GM18519 (cell line): Measurements from ENCODE around the gene GAL3ST2.
"Not testable (repeated sequence)": the region's sequence is repeated elsewhere in the genome, so short reads cannot be mapped to it uniquely, and the experiment has no call there.

Source experiments
- ATAC-seq: cut with Tn5 transposase; IDR thresholded peaks from one replicate; pipeline ENCODE4 v1.9.1; 2021; ENCODE audit warnings: mild to moderate bottlenecking, moderate library complexity; ENCODE audit not compliant: unreplicated experiment, low FRiP score

GAL3ST2 gene

DNA sequence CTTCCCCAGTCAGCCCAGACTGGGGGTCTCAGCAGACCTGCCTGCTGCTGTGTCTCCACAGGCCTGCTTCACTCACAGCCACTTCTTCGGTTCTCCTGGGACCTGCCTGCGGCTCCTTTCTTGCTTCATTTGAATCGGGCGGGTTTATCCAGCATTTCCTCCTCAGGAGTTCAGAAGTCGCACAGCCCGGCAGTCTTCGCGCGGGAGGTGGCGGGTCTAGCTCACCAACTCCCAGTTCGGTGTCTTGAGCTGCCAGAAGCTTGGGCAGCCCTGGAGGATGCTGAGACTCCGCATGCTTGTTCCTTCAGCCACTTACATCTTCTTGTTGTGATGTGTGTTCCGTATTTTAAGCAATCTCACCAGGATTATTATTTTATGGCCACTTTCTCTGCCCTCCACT lies 31.3 kb upstream of the GAL3ST2 start:
- no peak for ATAC-seq

DNA sequence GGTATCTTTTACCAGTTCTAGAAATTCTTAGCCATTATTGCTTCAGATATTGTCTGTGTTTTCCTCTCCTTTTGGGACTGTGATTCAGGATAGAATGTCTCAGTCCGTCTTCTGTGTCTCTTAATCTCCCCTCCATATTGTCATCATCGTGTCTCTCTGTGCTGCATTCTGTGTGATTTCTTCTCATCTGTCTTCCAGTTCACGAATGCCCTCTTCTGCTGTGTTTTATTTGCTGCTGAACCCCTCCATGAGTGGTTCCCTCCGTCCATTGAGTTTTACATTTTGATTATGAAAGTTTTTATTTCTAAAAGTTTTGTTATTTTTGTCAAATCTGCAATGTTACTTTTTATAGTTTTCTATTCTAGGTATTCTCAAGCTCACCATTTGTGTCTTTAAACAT lies 30.5 kb upstream of the GAL3ST2 start:
- ATAC-seq = no peak

DNA sequence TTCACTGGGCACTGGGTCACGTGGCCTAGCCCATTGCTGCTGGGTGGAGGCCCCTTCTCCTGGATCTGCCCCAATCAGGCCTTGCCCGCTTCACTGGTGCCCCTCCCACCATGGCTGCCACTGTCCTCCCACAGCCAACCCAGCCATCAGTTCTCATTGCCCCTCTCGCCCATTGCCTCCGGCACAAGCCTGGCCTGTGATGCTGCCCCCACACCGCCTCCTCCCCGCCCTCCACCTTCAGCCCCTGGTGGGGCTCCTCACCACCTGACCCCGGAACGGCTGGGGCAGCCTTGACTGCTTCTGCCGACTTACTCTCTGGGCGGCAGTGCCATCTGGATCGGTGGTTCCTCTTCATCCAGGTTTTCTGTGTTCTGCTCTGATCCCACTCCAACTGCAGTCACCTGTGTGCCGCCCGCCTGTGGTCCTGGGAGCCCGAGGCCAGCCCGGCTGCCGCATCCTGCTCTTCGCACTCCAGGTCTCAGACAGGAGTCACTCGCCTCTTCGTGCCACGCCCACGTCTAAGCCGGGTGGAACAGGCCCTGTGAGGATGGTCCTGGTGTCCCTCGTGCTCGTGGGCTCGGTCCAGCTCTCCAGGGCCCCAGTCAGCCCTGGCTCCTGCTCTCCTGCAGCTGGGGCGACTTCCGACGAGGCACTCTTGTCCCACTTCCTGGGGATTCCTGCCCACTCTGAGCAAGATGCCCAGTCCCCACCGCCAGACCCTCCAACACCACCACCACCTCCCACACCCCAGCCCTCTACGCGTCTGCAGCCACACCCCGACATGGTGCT lies 28.0 kb upstream of the GAL3ST2 start:
- no peak for ATAC-seq

DNA sequence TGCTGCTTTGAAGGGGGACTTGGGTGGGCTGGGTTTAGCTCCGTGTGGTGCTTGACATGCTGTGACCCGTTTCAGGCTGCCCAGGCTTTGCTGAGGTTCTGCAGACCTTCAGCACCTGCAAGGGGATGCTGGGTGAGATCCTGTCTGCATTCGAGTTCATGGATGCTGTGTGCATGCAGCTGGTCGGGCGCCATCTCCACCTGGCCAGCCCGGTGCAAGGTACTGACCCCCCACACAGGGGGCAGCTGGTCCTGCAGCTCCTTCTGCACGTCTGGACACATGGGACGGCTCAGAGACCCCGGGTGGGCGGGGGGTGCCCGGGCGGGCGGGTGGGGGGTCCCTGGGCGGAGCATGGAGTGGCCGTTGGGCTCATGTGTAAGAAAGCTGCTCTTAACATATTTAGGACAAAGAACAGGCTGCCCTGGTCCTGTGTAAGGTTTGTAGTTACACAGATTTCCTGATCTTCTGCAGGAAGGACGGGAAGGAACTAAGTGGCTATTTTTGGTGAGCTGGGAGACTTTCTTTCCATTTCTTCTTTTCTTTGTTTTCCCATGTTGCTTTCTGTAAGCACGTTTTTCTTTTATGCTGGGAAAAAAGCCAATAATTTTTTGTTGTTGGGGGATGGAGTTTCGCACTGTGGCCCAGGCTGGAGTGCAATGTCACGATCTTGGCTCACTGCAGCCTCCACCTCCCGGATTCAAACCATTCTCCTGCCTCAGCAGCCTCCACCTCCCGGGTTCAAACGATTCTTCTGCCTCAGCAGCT lies 26.4 kb upstream of the GAL3ST2 start:
- ATAC-seq = no peak

DNA sequence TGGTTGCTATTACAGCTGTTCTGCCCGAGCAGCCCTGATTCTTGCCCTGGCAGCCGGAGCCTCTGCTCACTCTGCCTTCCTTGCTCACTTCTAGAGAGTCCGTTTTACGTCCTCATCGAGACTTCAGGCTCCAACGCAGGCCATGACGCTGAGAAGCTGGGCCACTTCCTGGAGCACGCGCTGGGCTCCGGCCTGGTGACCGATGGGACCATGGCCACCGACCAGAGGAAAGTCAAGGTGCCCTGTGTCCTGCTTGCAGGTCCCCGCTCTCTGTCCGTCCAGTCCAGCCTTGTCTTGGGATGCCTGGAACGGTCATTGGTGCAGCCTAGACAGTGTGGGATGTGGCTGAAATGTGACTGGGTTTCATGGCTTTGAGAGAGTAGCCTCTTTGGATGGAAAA lies 25.5 kb upstream of the GAL3ST2 start:
- no peak for ATAC-seq

DNA sequence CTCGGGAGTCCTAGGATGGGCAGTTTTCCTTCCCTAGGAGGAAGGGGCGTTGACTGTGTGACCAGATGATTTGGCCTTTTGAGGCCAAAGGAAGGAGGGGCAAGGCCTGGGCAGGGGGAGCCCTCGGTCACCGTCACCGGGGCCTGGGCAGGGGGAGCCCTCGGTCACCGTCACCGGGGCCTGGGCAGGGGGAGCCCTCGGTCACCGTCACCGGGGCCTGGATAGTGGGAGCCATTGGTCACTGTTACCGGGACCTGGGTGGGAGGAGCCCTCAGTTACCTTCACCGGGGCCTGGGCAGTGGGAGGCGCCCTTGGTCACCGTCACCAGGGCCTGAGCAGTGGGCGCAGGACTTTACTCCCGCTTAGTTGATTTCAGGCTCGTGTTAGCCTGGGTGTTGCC lies 24.8 kb upstream of the GAL3ST2 start:
- ATAC-seq = no peak

DNA sequence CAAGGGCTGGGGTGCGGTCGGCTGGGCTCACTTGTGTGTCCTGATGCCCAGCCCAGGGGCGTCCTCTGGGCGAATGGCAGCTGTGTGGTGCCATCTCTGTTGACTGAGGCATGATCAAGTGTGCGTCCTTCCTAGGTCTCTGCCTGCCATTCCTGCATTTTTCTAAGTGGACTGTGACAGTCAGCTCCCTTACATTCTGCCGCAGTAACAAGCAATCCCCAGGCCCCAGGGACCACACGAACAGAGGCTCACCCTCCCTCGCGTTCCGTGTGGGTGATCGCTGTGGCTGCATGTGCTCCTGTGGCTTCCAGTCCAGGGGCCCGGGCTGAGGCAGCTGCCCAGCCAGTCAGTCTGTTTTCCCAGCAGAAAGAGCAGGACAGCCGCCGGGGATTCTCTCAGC lies 24.4 kb upstream of the GAL3ST2 start:
- no peak for ATAC-seq

DNA sequence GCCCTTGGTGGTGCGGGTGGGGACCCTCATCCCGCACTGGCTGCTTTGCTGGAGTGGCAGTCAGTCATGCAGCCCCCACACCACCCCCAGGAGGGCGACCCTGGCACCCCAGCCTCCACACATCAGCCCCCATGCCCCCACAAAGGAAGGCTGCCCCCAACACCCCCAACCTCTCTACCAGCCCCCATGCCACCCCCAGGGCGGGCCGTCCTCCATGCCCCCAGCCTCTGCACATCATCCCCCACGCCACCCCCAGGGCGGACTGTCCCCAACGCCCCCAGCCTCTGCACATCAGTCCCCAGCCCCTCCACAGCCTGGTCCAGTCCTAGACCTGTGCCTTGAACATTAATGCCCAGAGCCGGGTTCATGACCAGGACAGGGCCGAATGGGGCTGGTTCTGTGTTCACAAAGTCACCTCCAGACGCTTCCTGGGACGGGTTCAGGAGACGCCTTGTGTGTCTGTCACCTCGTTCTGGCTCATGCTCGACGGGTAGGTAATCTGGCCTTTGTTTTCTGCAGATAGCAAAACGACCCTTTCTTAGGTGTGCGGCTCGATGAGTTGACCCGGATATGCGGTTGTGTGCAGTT lies 23.8 kb upstream of the GAL3ST2 start:
- ATAC-seq = no peak

DNA sequence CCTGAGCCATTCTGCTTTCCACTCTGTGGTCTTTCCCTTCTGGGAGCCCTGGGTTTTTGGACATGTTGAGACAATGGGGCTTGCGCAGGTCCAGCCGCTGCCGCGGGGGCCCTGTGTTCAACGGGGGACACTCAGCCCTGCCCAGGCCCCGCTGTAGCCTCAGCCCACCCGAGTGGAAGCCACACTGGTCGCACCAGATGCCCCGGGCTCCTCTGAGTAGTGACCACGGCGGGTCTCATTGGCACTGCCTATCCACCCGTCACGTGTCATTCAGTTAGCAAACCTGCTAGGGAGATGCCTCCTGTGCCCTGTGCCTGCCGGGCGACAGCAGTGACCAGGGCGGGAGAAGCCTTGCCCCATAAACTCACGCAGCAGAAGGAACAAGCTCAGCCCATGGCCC lies 23.1 kb upstream of the GAL3ST2 start:
- ATAC-seq = no peak

DNA sequence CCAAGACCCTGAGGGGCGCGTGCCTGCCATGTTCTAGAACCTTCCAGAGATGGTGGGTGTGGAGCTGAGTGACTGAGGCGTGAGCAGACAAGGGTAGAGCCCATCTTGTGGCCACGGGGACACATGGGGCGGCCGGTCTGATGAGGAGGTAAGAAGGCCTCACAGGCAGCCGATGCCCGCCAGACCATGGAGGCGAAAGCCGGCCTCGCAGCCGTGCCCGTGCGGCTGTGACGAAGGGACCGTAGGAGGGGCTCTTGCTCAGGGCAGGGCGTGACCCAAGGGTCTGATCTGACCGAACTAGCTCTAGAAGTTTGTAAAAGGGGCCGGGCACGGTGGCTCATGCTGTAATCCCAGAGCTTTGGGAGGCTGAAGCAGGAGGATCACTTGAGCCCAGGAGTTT lies 22.6 kb upstream of the GAL3ST2 start:
- no peak for ATAC-seq

DNA sequence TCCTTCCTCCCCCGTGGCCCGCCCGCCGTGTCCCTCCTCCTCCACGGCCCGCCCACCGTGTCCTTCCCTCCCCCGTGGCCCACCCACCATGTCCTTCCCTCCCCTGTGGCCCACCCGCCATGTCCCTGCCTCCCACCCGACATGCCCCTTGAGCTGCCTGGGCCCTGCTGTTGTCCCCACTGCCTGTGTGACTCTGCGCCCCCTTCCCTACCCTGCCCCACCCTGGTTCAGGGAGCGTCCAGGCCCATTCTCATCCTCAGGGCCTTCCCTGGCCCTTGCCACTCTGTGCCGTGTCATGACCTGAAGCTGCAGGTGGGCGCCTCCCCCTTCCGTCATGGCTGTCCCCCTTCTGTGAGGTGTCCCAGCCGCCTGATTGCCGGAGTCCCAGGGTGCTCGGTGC lies 21.5 kb upstream of the GAL3ST2 start:
- ATAC-seq = no peak

DNA sequence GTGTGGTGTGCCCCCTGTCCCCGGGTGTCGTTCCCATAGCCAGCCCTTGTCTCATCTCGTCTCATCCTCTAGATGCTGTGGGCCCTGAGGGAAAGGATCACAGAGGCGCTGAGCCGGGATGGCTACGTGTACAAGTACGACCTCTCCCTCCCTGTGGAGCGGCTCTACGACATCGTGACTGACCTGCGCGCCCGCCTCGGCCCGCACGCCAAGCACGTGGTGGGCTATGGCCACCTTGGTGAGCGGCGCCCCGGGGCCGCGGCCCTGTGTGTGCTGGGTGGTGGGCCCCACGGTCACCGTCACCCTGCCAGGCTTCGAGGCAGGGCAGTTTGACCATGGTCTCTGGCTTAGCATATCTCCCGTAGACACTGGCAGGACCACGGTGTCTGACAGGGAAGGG lies 20.8 kb upstream of the GAL3ST2 start:
- no peak for ATAC-seq

DNA sequence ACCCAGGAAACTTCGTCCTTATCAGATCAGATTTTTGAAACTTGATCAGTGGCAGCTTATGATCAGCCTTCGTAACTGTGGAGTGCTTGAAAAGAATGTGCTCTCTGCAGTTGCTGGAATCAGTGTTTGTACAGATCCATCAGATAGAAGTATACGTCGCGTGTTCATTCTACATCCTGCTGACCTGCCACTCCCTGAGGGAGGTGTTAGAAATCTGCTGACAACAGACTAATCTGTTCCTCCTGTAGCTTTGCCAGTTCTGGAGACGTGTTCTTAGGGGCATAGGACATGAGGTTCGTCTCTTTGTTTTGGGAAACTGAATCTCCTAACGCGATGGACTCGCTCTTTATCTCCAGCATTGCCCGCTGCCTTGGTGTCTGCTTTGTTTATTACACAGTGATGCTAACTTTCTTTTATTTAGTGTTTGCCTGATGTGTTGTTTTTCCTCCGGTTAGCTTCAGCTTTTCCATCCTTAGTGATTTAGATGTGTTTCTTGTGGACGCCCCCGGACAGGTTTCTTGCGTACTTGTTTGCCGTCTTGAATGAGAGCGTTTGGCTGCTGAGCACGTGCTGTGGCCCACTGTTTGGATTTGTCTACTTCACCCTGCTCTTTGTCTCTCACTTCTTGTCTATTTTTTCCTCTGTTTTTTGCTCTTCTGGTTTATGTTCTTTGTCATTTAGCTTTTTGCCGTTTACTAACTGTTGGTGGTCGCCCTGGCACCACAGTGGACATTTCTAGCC lies 17.4 kb upstream of the GAL3ST2 start:
- no peak for ATAC-seq

DNA sequence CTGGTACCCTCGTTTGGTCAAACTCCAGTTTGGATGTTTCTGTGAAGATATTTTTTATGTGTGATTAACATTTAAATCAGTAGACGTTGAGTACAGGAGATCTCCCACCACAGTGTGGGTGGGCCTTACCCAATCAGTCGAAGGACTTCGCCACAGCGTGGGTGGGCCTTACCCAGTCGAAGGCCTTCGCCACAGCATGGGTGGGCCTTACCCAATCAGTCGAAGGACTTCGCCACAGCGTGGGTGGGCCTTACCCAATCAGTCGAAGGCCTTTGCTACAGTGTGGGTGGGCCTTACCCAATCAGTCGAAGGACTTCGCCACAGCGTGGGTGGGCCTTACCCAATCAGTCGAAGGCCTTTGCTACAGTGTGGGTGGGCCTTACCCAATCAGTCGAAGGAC lies 16.7 kb upstream of the GAL3ST2 start:
- ATAC-seq = not testable (repeated sequence)

DNA sequence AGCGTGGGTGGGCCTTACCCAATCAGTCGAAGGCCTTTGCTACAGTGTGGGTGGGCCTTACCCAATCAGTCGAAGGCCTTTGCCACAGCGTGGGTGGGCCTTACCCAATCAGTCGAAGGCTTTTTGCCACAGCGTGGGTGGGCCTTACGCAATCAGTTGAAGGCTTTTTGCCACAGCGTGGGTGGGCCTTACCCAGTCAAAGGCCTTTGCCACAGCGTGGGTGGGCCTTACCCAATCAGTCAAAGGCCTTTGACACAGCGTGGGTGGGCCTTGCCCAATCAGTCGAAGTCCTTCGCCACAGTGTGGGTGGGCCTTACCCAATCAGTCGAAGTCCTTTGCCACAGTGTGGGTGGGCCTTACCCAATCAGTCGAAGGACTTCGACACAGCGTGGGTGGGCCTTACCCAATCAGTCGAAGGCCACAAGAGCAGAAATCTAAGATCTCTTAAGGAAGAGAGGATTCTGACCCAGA lies 16.3 kb upstream of the GAL3ST2 start:
- ATAC-seq = no peak

DNA sequence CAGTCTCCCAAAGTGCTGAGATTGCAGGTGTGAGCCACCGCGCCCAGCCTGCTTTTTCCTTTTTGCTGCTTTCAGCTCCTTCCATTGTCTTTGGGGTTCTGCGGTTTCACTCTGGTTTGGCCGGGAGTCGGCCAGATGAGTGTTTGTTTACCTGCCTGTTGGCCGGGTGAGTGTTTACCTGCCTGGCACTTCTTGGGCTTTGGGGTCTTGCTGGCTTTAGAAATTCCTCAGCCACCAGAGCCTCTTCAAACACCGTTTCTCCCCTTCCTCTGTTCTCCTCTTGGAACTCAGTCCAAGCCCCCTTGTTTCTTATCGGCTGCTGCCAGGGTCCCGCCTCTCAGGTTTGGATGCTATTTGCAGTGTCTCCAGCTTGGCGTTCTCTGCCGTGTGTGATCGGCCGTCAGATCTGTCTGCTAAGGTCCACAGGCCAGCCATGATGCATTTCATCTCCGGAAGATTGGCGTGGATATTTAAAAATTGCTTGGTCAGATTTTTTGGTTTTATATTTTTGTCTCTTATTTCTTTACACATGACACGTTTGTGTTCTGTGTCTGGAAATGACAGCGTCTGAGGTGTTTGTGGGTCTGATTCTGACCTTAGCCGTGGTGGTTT lies 14.2 kb upstream of the GAL3ST2 start:
- no peak for ATAC-seq

DNA sequence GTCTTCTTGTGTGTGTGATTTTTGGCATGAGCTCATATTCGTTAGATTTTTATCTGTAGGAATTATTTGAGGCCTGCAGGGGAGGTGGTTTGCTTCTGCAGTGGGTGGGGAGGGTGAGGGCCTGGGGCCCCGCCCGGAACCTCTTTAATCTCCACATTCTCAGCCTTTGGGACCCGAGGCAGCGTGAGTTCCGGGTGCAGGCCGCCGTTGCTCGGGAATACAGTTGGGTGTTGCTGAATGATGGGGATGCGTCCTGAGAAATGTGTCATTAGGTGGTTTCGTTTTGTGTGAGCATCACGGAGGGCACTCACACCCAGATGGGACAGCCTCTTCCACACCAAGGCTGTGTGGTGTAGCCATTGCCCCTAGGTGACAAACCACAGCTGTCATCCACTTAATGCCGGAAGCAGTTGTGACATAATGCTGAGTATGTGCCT lies 13.7 kb upstream of the GAL3ST2 start:
- no peak for ATAC-seq

DNA sequence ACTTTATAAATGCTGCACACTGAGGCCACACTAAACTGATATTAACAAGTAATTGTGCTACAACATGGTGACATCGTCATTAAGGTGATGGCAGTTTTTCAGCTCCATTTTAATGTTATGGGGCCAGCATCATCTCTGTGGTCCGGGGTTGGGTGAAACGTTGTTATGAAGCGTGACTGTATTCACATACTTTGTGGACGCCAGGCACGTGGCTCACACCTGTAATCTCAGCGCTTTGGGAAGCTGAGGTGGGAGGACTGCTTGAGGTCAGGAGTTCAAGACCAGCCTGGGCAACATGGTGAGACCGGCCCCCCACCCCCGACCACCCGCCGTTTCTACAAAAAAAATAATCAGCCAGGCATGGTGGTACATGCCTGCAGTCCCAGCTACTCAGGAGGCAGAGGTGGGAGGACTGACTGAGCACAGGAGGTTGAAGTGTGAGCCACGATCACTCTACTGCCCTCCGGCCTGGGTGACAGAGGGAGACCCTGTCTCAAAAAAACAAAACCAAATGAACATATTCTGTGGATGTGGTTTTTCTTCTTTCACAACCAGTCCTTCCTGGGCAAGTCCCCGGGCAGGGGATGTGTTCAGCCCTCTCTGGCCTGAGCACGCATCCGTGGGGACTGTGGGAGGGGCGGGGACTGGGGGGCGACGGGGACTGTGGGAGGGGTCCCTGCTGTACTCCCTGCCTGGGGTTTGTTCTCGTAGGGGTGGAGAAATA lies 12.9 kb upstream of the GAL3ST2 start:
- ATAC-seq = no peak

DNA sequence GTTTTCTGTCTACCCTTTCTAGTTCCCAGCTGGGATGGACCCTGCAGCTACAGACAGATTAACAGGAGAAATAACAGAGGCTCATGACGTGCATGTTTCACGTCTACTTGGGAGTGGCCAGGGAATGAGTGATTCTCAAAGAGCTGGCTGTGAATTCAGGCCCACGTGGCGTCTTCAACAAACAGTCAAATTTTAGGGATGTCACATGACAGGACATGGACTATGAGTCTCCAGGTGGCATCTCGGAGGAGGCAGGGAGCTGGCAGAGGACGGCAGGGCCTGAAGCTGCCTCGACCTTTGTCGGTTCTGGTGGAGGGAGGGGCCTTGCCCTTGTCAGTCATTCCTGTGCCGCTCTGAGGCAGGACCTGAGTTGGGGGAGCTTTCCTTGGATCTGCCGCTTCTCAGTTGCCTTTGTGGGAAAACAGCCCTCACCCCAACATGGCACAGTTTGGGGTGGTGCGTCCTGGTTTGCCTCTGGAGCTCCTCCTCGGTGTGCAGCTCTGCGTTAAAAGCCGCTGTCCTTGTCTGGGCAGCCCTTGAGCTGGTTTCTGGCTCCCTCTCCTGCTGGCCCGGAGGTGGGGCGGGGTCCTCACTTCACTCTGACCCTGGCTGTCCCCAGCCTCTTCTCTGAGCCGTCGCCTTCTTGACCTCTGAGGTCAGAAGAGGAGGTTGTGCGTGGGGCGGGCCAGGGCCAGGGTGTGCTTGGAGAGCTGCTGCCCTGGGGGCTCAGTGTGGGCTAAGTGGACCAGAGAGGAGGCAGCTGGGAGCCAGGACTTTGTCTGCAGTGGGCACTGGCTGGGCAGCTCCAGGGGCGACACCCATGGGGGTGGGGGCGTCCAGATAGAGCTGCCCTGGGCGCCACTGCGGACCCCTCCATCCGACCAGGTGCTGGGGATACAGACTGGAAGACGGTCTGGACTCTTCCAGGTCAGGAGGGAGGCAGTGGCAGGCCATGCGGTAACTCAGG lies 12.1 kb upstream of the GAL3ST2 start:
- no peak for ATAC-seq
